NB4 (cell line): ENCODE data around the gene TNIP1.

Experiments used
- DNase-seq: peaks from one replicate; pipeline ENCODE4 v3.0.0; 2010; ENCODE audit warnings: low read depth
- H3K4me3 ChIP-seq: one replicate; pipeline ENCODE4 v1.5.1; 2011; ENCODE audit warnings: mild to moderate bottlenecking, low read depth, low read length, moderate library complexity
- MYC ChIP-seq: IDR thresholded peaks from 2 replicates; pipeline ENCODE4 v1.6.1; 2011; ENCODE audit warnings: low read depth, low read length
- POLR2A ChIP-seq: IDR thresholded peaks from 2 replicates; pipeline ENCODE4 v1.6.1; 2011; ENCODE audit warnings: mild to moderate bottlenecking; ENCODE audit not compliant: insufficient read length; ENCODE audit errors: extremely low read depth
- TF ChIP-seq, protein P1 (sequence below): IDR thresholded peaks from one replicate; pipeline ENCODE4 v1.5.1; 2012; ENCODE audit warnings: low read depth, low read length
- TF ChIP-seq, protein P2 (sequence below): IDR thresholded peaks from 2 replicates; pipeline ENCODE4 v1.6.1; 2011; ENCODE audit warnings: low read depth, low read length

TNIP1 gene

DNA sequence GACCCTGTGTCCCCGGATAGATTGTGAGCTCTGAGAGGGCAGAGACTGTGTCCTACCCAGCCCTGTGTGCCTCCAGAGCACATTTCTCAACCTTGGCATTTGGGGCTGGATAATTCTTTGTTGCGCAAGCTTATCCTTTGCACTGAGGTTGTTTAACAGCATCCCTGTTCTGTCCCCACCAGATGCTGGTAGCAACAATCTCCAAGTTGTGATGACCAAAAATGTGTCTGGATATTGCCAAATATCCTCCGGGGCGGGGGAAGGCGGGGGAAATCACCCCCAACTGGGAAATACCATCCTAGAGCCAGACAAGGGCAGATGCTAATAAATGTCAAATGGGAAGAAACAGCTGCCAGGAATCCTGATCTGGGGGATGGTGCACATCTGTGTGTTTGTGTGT, 24.0 kb upstream of the TNIP1 start:
- no peak overlapping the region for H3K4me3 ChIP-seq
- no peak for TF ChIP-seq POLR2A
- DNase-seq = no peak

DNA sequence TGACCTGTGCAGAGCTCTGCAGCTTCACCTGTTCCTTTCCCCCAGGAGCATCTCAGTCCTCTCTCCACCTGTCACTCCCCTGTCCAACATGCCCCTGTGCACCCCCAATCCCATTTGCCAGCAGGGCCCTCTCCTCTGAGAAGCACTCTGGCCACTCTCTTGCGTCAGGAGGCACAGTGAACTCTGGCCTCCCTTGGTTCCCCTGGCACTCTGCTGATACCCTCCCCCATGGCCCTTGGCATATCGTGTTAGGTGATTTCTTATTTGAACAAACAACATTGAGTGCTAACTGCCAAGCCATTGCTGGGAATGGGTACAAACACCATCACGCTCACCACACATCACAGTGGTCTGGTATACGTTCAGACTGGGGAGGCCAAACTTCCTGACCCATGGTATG, 20.9 kb upstream of the TNIP1 start:
- no peak overlapping the region for H3K4me3 ChIP-seq
- no peak for DNase-seq
- TF ChIP-seq MYC (no peak), POLR2A (no peak)
- TF ChIP-seq, protein P1, sequence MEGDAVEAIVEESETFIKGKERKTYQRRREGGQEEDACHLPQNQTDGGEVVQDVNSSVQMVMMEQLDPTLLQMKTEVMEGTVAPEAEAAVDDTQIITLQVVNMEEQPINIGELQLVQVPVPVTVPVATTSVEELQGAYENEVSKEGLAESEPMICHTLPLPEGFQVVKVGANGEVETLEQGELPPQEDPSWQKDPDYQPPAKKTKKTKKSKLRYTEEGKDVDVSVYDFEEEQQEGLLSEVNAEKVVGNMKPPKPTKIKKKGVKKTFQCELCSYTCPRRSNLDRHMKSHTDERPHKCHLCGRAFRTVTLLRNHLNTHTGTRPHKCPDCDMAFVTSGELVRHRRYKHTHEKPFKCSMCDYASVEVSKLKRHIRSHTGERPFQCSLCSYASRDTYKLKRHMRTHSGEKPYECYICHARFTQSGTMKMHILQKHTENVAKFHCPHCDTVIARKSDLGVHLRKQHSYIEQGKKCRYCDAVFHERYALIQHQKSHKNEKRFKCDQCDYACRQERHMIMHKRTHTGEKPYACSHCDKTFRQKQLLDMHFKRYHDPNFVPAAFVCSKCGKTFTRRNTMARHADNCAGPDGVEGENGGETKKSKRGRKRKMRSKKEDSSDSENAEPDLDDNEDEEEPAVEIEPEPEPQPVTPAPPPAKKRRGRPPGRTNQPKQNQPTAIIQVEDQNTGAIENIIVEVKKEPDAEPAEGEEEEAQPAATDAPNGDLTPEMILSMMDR = no peak
- TF ChIP-seq, protein P2, sequence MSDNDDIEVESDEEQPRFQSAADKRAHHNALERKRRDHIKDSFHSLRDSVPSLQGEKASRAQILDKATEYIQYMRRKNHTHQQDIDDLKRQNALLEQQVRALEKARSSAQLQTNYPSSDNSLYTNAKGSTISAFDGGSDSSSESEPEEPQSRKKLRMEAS = no peak

DNA sequence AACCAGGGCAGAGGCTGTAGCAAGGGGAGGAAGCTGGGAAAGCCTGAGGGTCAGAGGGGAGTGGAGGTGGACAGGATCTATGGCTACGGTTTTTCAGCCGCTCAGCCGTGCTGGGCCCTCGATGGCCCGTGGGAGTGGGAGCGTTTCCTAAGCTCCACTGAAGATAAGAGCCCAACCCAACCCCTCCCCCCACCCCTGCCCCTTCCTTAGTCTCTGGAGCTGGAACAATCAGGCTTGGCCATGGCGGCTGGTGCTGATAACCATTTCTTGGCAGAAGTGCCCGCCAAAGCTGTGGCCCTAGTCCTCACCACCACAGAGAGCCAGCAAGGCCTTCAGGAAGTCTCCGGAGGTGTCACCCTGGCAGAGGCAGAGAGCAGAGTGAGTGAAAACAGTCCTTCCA, 20.3 kb upstream of the TNIP1 start:
- TF ChIP-seq POLR2A (no peak), MYC (no peak)
- TF ChIP-seq, protein P1 = no peak
- TF ChIP-seq, protein P2 = no peak
- DNase-seq = no peak
- H3K4me3 ChIP-seq = no peak overlapping the region

DNA sequence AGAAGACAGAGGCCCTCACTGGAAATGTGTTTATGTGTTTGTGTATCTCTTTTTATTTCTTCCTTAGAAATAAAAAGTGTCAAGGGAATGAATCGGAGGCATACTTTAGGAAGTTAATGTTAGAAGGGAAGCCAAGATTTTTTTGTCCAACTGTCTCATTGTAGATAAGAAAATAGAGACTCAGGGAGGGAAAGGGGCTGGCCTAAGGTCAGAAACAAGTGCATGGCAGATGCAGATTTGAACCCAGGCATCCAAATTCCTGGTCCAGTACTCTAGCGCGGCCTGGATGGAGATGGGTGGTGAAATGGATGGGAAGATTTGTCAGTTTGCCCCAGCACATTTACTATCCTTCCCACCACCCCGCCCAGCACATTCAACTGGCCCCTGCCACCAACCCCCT, 19.8 kb upstream of the TNIP1 start:
- no peak overlapping the region for H3K4me3 ChIP-seq
- DNase-seq = no peak
- TF ChIP-seq, protein P1 = no peak
- TF ChIP-seq POLR2A (no peak), MYC (no peak)
- TF ChIP-seq, protein P2 = no peak

DNA sequence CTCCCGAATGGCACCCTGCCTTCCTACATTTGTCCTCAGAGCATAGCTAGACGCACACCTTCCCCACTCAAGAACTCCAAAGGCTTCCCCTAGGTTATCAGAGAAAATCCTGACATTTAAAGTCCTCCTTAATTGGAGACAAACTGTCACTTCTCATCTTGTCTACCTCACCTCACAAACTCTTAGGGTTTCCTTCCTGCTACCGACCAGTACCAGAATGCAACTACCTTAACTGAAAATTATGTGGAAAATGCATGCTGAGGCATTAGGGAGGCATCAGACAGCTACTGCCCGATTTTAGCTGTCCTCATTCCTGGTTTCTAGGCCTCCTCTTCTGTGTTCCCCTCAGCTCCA, 17.9 kb upstream of the TNIP1 start:
- H3K4me3 ChIP-seq = no peak overlapping the region
- DNase-seq = no peak
- TF ChIP-seq, protein P2 = no peak
- TF ChIP-seq POLR2A (no peak), MYC (no peak)
- TF ChIP-seq, protein P1 = no peak

DNA sequence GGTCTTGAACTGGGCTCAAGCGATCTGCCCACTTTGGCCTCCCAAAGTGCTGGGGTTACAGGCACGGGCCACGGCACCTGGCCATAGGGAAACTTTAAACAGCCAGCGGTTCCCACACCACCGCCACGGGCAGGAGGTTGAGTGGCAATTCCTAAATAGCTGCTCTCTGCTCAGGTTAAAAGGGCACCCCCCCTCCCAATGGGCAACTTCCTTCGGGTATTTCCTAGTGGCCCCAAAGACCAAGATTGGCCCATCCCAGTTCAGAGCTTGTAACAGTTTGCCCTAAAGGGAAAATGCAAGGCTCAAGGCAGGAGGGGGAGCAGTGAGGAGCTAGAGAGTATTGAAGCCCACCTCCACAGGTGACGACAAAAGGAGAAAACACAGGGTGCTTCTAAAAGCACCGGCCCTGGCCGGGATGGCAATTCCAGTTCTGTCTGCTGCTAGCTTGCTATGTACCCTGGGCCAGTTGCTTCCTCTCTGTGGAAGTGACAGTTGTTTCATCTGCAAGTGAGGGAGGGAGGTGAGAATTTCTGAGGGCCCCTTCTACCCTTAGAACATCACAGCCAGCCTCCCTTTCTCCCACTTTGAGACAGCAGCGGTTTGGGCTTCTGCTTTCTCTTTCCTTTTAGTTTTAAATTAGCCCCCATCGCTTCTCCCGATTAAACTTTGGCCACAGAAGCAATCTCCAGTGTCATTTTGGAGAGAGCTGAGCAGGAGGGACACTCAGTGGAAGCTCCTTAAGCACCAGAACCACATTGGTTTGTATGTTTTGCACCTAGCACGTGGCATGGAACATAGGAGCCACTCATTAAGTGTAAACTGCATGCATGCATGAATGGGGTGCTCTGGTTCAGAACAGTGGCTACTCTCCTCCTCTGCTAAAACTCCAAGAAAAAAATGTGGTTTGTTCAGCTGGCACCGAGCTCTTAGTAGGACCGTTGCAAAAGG, 17.3 kb upstream of the TNIP1 start:
- no peak overlapping the region for H3K4me3 ChIP-seq
- DNase-seq = no peak
- no peak for TF ChIP-seq MYC
- TF ChIP-seq, protein P1 = no peak
- TF ChIP-seq, protein P2 = no peak
- no peak for TF ChIP-seq POLR2A
